ENCODE data around the gene KPTN. TPM values are rescaled to one million over a fixed set of nuclear protein-coding genes. Genes with fewer than 3 reads are reported as not detected.

KPTN gene
- total and polyA plus RNA-seq, 2 of the 8 experiments (the other 6 are each of a cell fraction or from before 2014, with no cell fraction given) = 23.6 to 31.3 TPM

GRCh38 chr19:47467914-47468313, 16.1 kb downstream of the KPTN start:
- POLR2A ChIA-PET (ENCODE audit: partially characterized antibody) = interaction anchor here (1.4 to 5.2 kb wide), 3 partner anchors 20 to 40 kb away, joined by 5 to 29 read pairs (median 9); no protein-coding TSS in a partner anchor
- Histone ChIP-seq H3K4me2 (ENCODE audit: insufficient read depth in 1 of 2, low read depth in 2 of 2, low read length in 2 of 2) (peak overlapping the region in 1 of 2 experiments; percentile 83; a peak in 2 of 4 replicates), H2BK120ac (replicated peaks; ENCODE audit: low read depth, low read length) (no peak overlapping the region), H4K5ac (ENCODE audit: insufficient read length, low read depth, low read length) (no peak overlapping the region), H3K4ac (replicated peaks; ENCODE audit: insufficient read length, low read depth, low read length) (no peak overlapping the region), H3K56ac (replicated peaks; ENCODE audit: insufficient read length, low read depth, low read length) (no peak overlapping the region), H3K14ac (ENCODE audit: insufficient read length) (no peak overlapping the region), H4K20me1 (replicated peaks in 1 of 2; ENCODE audit: control insufficient read depth in 1 of 2, insufficient read depth in 2 of 2, low read length in 2 of 2) (no peaks in the 10 kb centered on the region), H3K4me1 (replicated peaks in 1 of 4; ENCODE audit: control insufficient read depth in 3 of 4, insufficient read depth in 4 of 4, low read length in 3 of 4) (peaks cover 4 to 33% (median 18%) of the 10 kb centered on the region in 4 experiments), H4K91ac (replicated peaks; ENCODE audit: insufficient read length, low read length) (no peak overlapping the region), H2BK20ac (ENCODE audit: low read length) (no peak overlapping the region), H3K79me1 (ENCODE audit: low read depth, low read length) (no peaks in the 10 kb centered on the region), H3K79me2 (ENCODE audit: control insufficient read depth in 1 of 2, insufficient read depth in 2 of 2, low read length in 2 of 2) (no peaks in the 10 kb centered on the region), H4K8ac (ENCODE audit: extremely low read depth, insufficient read depth, low read length) (no peak overlapping the region), H2AK5ac (ENCODE audit: low read depth, low read length) (no peak overlapping the region), H2BK5ac (ENCODE audit: low read depth, low read length) (no peak overlapping the region), H3K9ac (replicated peaks in 1 of 4; ENCODE audit: extremely low read depth in 1 of 4, low read depth in 3 of 4, low read length in 3 of 4) (no peak overlapping the region), H3K27me3 (replicated peaks in 1 of 4; ENCODE audit: control insufficient read depth in 3 of 4, extremely low read depth in 1 of 4, insufficient read depth in 3 of 4, low read length in 3 of 4) (peaks cover 0 to 5% (median 3%) of the 10 kb centered on the region in 4 experiments; a peak in 3 of 7 replicates), H2AFZ (ENCODE audit: low read length) (no peak overlapping the region), H3K18ac (ENCODE audit: extremely low read depth, low read length) (peak overlapping the region; percentile 32; the same call in 1 of the 2 replicates), H3K4me3 (ENCODE audit: extremely low read depth in 1 of 4, insufficient read depth in 2 of 4, low read depth in 3 of 4, low read length in 4 of 4) (no peak overlapping the region), H2BK15ac (ENCODE audit: low read length) (peak overlapping the region; percentile 98; the same call in 1 of the 2 replicates), H2BK12ac (ENCODE audit: low read depth, low read length) (no peak overlapping the region), H3K23me2 (ENCODE audit: low read depth, low read length) (peaks cover 7% of the 10 kb centered on the region; the same call in 1 of the 2 replicates), H3K23ac (ENCODE audit: insufficient read length) (no peak overlapping the region), H3K27ac (ENCODE audit: low read depth, low read length) (no peak overlapping the region), H3K9me3 (ENCODE audit: insufficient read depth in 2 of 2, low read depth in 1 of 2, low read length in 1 of 2) (no peaks in the 10 kb centered on the region), H3K36me3 (ENCODE audit: control insufficient read depth in 2 of 4, insufficient read depth in 4 of 4, low read length in 3 of 4) (no peaks in the 10 kb centered on the region)
- no peak for DNase-seq (ENCODE audit: low read depth in 1 of 2, low spot score in 2 of 2)
- 81% methylated on average over 8 of the region's 9 CpGs; no CpG with 5 or more reads in 1 of the 2 experiments for WGBS, 2 experiments (ENCODE audit: extremely low coverage in 1 of 2, insufficient coverage in 1 of 2, insufficient read length in 1 of 2, insufficient replicate concordance in 2 of 2, low coverage in 1 of 2, low lambda C conversion rate in 2 of 2, missing lambda C conversion rate in 1 of 2)
- CTCF ChIA-PET (ENCODE audit: partially characterized antibody) = interaction anchor here (1.7 to 4.1 kb wide), 6 partner anchors 12 to 33 kb away, joined by 4 to 16 read pairs (median 6); no protein-coding TSS in a partner anchor
- TF ChIP-seq RXRA (IDR thresholded peaks at IDR 0.05; ENCODE audit: insufficient read depth, low read depth, low read length) (no peak), CTCF (IDR thresholded peaks at IDR 0.05; ENCODE audit: control extremely low read depth in 1 of 3, insufficient read depth in 1 of 3, low read depth in 1 of 3, low read length in 3 of 3) (peak in 2 of 3 experiments; percentile 2 to 21; a peak in 1 of 4 replicates), SIRT6 (IDR thresholded peaks at IDR 0.05; ENCODE audit: low read length) (no peak), E2F6 (IDR thresholded peaks at IDR 0.05) (no peak), TEAD4 (IDR thresholded peaks at IDR 0.05; ENCODE audit: low read depth, low read length) (no peak), RAD21 (IDR thresholded peaks at IDR 0.05 in 1 of 2, conservative IDR thresholded peaks at IDR 0.05 in 1 of 2; ENCODE audit: low read depth in 2 of 2, low read length in 2 of 2) (0 out of 4 replicates have a peak, but pooled peaks of 1 of the 2 experiments have one; percentile 10), CREB1 (IDR thresholded peaks at IDR 0.05) (no peak)
- FAIRE-seq = no peak

Data from H1 (cell line).